ENCODE results near the gene REPS2. TPM values are rescaled to one million over a fixed set of nuclear protein-coding genes. Genes with fewer than 3 reads are reported as not detected.

The REPS2 gene
- total and polyA plus RNA-seq, 2 donors: 1.7 to 3.6 TPM

GRCh38 chrX:17021851-17022604 is 75.6 kb downstream of the REPS2 start:
- peaks cover 0 to 4% of the 10 kb centered on the region in 2 donors for H3K4me1 ChIP-seq (ENCODE audit: control insufficient read depth in 2 of 2, insufficient read depth in 2 of 2, low read length in 2 of 2)
- no peak for DNase-seq (ENCODE audit: low read depth in 6 of 9, low spot score in 9 of 9)
- no peaks in the 10 kb centered on the region for H3K27me3 ChIP-seq (ENCODE audit: control insufficient read depth in 2 of 2, insufficient read depth in 1 of 2, low read length in 1 of 2)
- no peak overlapping the region for H3K27ac ChIP-seq (ENCODE audit: low read depth in 1 of 2, low read length in 1 of 2)
- no peaks in the 10 kb centered on the region for H3K9me3 ChIP-seq (ENCODE audit: control insufficient read depth in 2 of 2, insufficient read depth in 1 of 2, low read length in 1 of 2)
- WGBS: 92% methylated on average over 10 of the region's 10 CpGs
- H3K4me3 ChIP-seq (ENCODE audit: low read length in 2 of 2): no peak overlapping the region
- no peaks in the 10 kb centered on the region for H3K36me3 ChIP-seq (ENCODE audit: control insufficient read depth in 2 of 2, insufficient read depth in 2 of 2, low read length in 1 of 2)

- no peak for DNase-seq (ENCODE audit: low read depth in 6 of 9, low spot score in 9 of 9)
- H3K27ac ChIP-seq (ENCODE audit: low read depth in 1 of 2, low read length in 1 of 2): no peak overlapping the region
- H3K4me1 ChIP-seq (ENCODE audit: control insufficient read depth in 2 of 2, insufficient read depth in 2 of 2, low read length in 2 of 2): peaks cover 0 to 4% of the 10 kb centered on the region in 2 donors
- no peaks in the 10 kb centered on the region for H3K27me3 ChIP-seq (ENCODE audit: control insufficient read depth in 2 of 2, insufficient read depth in 1 of 2, low read length in 1 of 2)
- 97% methylated on average over 2 of the region's 2 CpGs for WGBS
- H3K36me3 ChIP-seq (ENCODE audit: control insufficient read depth in 2 of 2, insufficient read depth in 2 of 2, low read length in 1 of 2): no peaks in the 10 kb centered on the region
- H3K4me3 ChIP-seq (ENCODE audit: low read length in 2 of 2): no peak overlapping the region
- H3K9me3 ChIP-seq (ENCODE audit: control insufficient read depth in 2 of 2, insufficient read depth in 1 of 2, low read length in 1 of 2): no peaks in the 10 kb centered on the region
These were observed 77.2 kb downstream of the REPS2 start for GRCh38 chrX:17023661-17024060.

GRCh38 chrX:17024886-17025285 is 78.4 kb downstream of the REPS2 start:
- H3K36me3 ChIP-seq (ENCODE audit: control insufficient read depth in 2 of 2, insufficient read depth in 2 of 2, low read length in 1 of 2): no peaks in the 10 kb centered on the region
- H3K4me1 ChIP-seq (ENCODE audit: control insufficient read depth in 2 of 2, insufficient read depth in 2 of 2, low read length in 2 of 2): peaks cover 0 to 4% of the 10 kb centered on the region in 2 donors
- H3K9me3 ChIP-seq (ENCODE audit: control insufficient read depth in 2 of 2, insufficient read depth in 1 of 2, low read length in 1 of 2): no peaks in the 10 kb centered on the region
- no peak overlapping the region for H3K27ac ChIP-seq (ENCODE audit: low read depth in 1 of 2, low read length in 1 of 2)
- H3K4me3 ChIP-seq (ENCODE audit: low read length in 2 of 2): no peak overlapping the region
- peak in 5 of 9 donors; percentile 14 to 57 (median 31) for DNase-seq (ENCODE audit: low read depth in 6 of 9, low spot score in 9 of 9)
- H3K27me3 ChIP-seq (ENCODE audit: control insufficient read depth in 2 of 2, insufficient read depth in 1 of 2, low read length in 1 of 2): no peaks in the 10 kb centered on the region
- 40% methylated on average over 11 of the region's 11 CpGs for WGBS

- H3K27me3 ChIP-seq (ENCODE audit: control insufficient read depth in 2 of 2, insufficient read depth in 1 of 2, low read length in 1 of 2): no peaks in the 10 kb centered on the region
- H3K9me3 ChIP-seq (ENCODE audit: control insufficient read depth in 2 of 2, insufficient read depth in 1 of 2, low read length in 1 of 2): no peaks in the 10 kb centered on the region
- no peak overlapping the region for H3K4me3 ChIP-seq (ENCODE audit: low read length in 2 of 2)
- DNase-seq (ENCODE audit: low read depth in 6 of 9, low spot score in 9 of 9): no peak
- peaks cover 0 to 4% of the 10 kb centered on the region in 2 donors for H3K4me1 ChIP-seq (ENCODE audit: control insufficient read depth in 2 of 2, insufficient read depth in 2 of 2, low read length in 2 of 2)
- no peaks in the 10 kb centered on the region for H3K36me3 ChIP-seq (ENCODE audit: control insufficient read depth in 2 of 2, insufficient read depth in 2 of 2, low read length in 1 of 2)
- no peak overlapping the region for H3K27ac ChIP-seq (ENCODE audit: low read depth in 1 of 2, low read length in 1 of 2)
- WGBS: 95% methylated on average over 7 of the region's 7 CpGs
These were observed 79.3 kb downstream of the REPS2 start for GRCh38 chrX:17025621-17026302.

- WGBS: 92% methylated on average over 2 of the region's 2 CpGs
- H3K27me3 ChIP-seq (ENCODE audit: control insufficient read depth in 2 of 2, insufficient read depth in 1 of 2, low read length in 1 of 2): no peaks in the 10 kb centered on the region
- H3K36me3 ChIP-seq (ENCODE audit: control insufficient read depth in 2 of 2, insufficient read depth in 2 of 2, low read length in 1 of 2): no peaks in the 10 kb centered on the region
- DNase-seq (ENCODE audit: low read depth in 6 of 9, low spot score in 9 of 9): no peak
- peaks cover 0 to 4% of the 10 kb centered on the region in 2 donors for H3K4me1 ChIP-seq (ENCODE audit: control insufficient read depth in 2 of 2, insufficient read depth in 2 of 2, low read length in 2 of 2)
- no peak overlapping the region for H3K4me3 ChIP-seq (ENCODE audit: low read length in 2 of 2)
- H3K9me3 ChIP-seq (ENCODE audit: control insufficient read depth in 2 of 2, insufficient read depth in 1 of 2, low read length in 1 of 2): no peaks in the 10 kb centered on the region
- H3K27ac ChIP-seq (ENCODE audit: low read depth in 1 of 2, low read length in 1 of 2): no peak overlapping the region
These were observed 81.5 kb downstream of the REPS2 start for GRCh38 chrX:17027931-17028330.

GRCh38 chrX:17028356-17028755 is 81.9 kb downstream of the REPS2 start:
- Histone ChIP-seq H3K4me3 (ENCODE audit: low read length in 2 of 2) (no peak overlapping the region), H3K27me3 (ENCODE audit: control insufficient read depth in 2 of 2, insufficient read depth in 1 of 2, low read length in 1 of 2) (no peaks in the 10 kb centered on the region), H3K4me1 (ENCODE audit: control insufficient read depth in 2 of 2, insufficient read depth in 2 of 2, low read length in 2 of 2) (peaks cover 0 to 4% of the 10 kb centered on the region in 2 donors), H3K27ac (ENCODE audit: low read depth in 1 of 2, low read length in 1 of 2) (no peak overlapping the region), H3K9me3 (ENCODE audit: control insufficient read depth in 2 of 2, insufficient read depth in 1 of 2, low read length in 1 of 2) (no peaks in the 10 kb centered on the region), H3K36me3 (ENCODE audit: control insufficient read depth in 2 of 2, insufficient read depth in 2 of 2, low read length in 1 of 2) (no peaks in the 10 kb centered on the region)
- no peak for DNase-seq (ENCODE audit: low read depth in 6 of 9, low spot score in 9 of 9)

- Histone ChIP-seq H3K27ac (ENCODE audit: low read depth in 1 of 2, low read length in 1 of 2) (no peak overlapping the region), H3K36me3 (ENCODE audit: control insufficient read depth in 2 of 2, insufficient read depth in 2 of 2, low read length in 1 of 2) (no peaks in the 10 kb centered on the region), H3K27me3 (ENCODE audit: control insufficient read depth in 2 of 2, insufficient read depth in 1 of 2, low read length in 1 of 2) (no peaks in the 10 kb centered on the region), H3K9me3 (ENCODE audit: control insufficient read depth in 2 of 2, insufficient read depth in 1 of 2, low read length in 1 of 2) (no peaks in the 10 kb centered on the region), H3K4me3 (ENCODE audit: low read length in 2 of 2) (no peak overlapping the region), H3K4me1 (ENCODE audit: control insufficient read depth in 2 of 2, insufficient read depth in 2 of 2, low read length in 2 of 2) (peaks cover 0 to under 1% of the 10 kb centered on the region in 2 donors)
- WGBS: 15% methylated on average over 4 of the region's 4 CpGs
- DNase-seq (ENCODE audit: low read depth in 6 of 9, low spot score in 9 of 9): no peak
These were observed 83.6 kb downstream of the REPS2 start for GRCh38 chrX:17030092-17030491.

- 92% methylated on average over 3 of the region's 3 CpGs for WGBS
- Histone ChIP-seq H3K4me3 (ENCODE audit: low read length in 2 of 2) (no peak overlapping the region), H3K27ac (ENCODE audit: low read depth in 1 of 2, low read length in 1 of 2) (no peak overlapping the region), H3K27me3 (ENCODE audit: control insufficient read depth in 2 of 2, insufficient read depth in 1 of 2, low read length in 1 of 2) (no peaks in the 10 kb centered on the region), H3K9me3 (ENCODE audit: control insufficient read depth in 2 of 2, insufficient read depth in 1 of 2, low read length in 1 of 2) (no peaks in the 10 kb centered on the region), H3K36me3 (ENCODE audit: control insufficient read depth in 2 of 2, insufficient read depth in 2 of 2, low read length in 1 of 2) (no peaks in the 10 kb centered on the region), H3K4me1 (ENCODE audit: control insufficient read depth in 2 of 2, insufficient read depth in 2 of 2, low read length in 2 of 2) (no peaks in the 10 kb centered on the region)
- no peak for DNase-seq (ENCODE audit: low read depth in 6 of 9, low spot score in 9 of 9)
These were observed 84.3 kb downstream of the REPS2 start for GRCh38 chrX:17030580-17031270.

- no peak for DNase-seq (ENCODE audit: low read depth in 6 of 9, low spot score in 9 of 9)
- no peaks in the 10 kb centered on the region for H3K9me3 ChIP-seq (ENCODE audit: control insufficient read depth in 2 of 2, insufficient read depth in 1 of 2, low read length in 1 of 2)
- H3K4me3 ChIP-seq (ENCODE audit: low read length in 2 of 2): no peak overlapping the region
- H3K4me1 ChIP-seq (ENCODE audit: control insufficient read depth in 2 of 2, insufficient read depth in 2 of 2, low read length in 2 of 2): no peaks in the 10 kb centered on the region
- no peaks in the 10 kb centered on the region for H3K27me3 ChIP-seq (ENCODE audit: control insufficient read depth in 2 of 2, insufficient read depth in 1 of 2, low read length in 1 of 2)
- no peaks in the 10 kb centered on the region for H3K36me3 ChIP-seq (ENCODE audit: control insufficient read depth in 2 of 2, insufficient read depth in 2 of 2, low read length in 1 of 2)
- H3K27ac ChIP-seq (ENCODE audit: low read depth in 1 of 2, low read length in 1 of 2): no peak overlapping the region
These were observed 85.4 kb downstream of the REPS2 start for GRCh38 chrX:17031827-17032226.
